Measurements from ENCODE around the gene HEBP1. TPM values are rescaled to one million over a fixed set of nuclear protein-coding genes. Genes with fewer than 3 reads are reported as not detected.

Gene HEBP1
- total RNA-seq, 1 donor from 2014 or later = 14.7 TPM

DNA sequence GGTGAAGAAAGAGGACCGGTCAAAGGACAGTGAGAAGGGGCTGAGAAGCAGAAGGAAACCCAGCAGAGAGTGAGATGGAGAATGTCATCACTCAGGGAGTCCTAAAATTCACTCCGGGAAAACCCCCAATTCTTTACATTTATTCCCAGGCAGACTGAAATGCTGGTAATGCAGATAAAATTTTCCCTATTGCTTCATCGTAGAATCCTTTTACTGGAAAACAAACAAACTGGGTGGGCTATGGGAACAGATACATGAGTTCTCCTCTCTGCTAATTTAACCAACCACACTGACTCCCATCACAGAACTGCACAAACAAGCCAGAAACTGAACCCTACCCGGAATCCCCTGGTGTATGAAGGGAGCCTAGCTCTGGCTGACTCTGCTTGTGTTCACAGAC is 20.9 kb downstream of the HEBP1 start:
- Histone ChIP-seq H3K4me3 (ENCODE audit: low read depth, low read length) (no peak overlapping the region), H3K27me3 (ENCODE audit: control insufficient read depth, insufficient read depth, low read length) (no peaks in the 10 kb centered on the region), H3K36me3 (ENCODE audit: control insufficient read depth, insufficient read depth, low read length) (no peaks in the 10 kb centered on the region)
- TF ChIP-seq, protein P1, sequence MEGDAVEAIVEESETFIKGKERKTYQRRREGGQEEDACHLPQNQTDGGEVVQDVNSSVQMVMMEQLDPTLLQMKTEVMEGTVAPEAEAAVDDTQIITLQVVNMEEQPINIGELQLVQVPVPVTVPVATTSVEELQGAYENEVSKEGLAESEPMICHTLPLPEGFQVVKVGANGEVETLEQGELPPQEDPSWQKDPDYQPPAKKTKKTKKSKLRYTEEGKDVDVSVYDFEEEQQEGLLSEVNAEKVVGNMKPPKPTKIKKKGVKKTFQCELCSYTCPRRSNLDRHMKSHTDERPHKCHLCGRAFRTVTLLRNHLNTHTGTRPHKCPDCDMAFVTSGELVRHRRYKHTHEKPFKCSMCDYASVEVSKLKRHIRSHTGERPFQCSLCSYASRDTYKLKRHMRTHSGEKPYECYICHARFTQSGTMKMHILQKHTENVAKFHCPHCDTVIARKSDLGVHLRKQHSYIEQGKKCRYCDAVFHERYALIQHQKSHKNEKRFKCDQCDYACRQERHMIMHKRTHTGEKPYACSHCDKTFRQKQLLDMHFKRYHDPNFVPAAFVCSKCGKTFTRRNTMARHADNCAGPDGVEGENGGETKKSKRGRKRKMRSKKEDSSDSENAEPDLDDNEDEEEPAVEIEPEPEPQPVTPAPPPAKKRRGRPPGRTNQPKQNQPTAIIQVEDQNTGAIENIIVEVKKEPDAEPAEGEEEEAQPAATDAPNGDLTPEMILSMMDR (IDR thresholded peaks at IDR 0.05; ENCODE audit: insufficient read depth, low read length, poor library complexity, severe bottlenecking) = no peak
- DNase-seq (ENCODE audit: low read depth) = no peak

DNA sequence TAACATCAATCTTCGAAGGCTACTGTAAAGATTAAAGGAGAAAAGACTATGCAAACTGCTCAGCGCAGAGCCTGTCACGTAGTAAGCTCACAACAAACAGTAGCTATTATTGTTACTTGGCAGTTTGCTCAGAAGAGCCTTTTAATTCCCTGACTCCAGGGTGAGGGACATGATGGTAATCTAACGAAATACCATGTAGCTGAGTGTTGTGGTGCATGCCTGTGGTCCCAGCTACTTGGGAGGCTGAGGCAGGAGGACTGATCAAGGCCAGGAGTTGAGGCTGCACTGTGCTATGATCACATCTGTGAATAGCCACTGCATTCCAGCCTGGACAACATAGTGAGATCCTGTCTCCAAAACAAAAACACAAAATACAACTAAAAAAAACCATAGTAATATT is 22.8 kb downstream of the HEBP1 start:
- Histone ChIP-seq H3K36me3 (ENCODE audit: control insufficient read depth, insufficient read depth, low read length) (no peaks in the 10 kb centered on the region), H3K4me3 (ENCODE audit: low read depth, low read length) (no peak overlapping the region), H3K27me3 (ENCODE audit: control insufficient read depth, insufficient read depth, low read length) (no peaks in the 10 kb centered on the region)
- DNase-seq (ENCODE audit: low read depth) = no peak
- TF ChIP-seq, protein P1 (IDR thresholded peaks at IDR 0.05; ENCODE audit: insufficient read depth, low read length, poor library complexity, severe bottlenecking) = no peak

DNA sequence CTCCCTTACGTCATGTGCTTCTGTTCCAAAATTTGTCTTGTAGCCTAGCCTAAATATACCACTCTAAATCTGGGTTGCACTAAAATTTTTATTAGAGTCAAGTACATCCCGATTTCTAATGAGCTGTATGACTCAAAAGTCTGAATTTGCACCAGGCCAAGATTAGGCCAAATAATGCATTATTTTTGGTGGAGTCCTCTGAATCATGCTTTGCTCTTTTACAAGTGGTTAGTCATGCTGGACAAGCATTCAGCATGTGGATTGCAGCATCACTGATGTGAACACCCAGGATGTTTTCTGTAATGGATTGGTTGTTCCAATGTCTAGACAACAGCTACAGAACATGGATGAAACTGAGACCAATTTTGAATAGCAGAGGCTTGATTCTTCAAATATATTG is 23.7 kb downstream of the HEBP1 start:
- DNase-seq (ENCODE audit: low read depth) = peak; percentile 86

DNA sequence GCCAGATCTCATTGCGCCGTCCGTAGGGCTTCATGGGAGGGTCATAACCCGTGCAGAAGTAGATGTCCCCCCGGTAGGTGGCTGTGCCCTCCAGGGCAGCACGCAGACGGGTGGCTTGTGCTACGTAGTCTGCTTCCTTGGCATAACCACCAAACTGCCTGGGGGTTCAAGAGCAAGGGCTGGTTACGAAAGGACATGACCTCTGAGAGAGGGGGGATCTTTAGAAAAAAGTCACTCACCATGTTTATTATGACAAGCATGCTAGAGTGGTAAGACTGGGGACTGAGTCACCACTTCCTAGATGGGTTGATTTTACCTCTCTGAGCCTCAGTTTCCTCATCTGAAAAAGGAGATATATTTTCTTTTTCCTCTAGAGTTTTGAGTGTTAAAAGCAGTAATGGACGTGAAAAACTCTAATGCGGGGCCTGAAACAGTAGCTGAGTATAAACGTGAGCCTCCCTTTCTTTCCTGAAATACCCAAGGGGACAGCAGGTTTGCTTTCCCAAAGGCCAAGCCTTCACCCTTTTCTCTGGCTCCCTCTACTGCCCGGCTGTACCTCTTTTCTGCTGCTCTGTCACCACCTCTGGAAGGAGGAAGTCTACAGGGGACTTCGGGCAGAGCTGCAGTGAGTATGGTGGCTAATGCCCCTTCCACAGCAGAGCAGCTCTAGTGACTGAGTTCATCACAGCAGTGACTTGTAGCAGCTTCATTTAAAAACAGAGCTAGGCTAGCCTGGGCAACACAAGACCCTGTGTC is 24.6 kb downstream of the HEBP1 start:
- H3K4me3 ChIP-seq (ENCODE audit: low read depth, low read length) = no peak overlapping the region
- no peaks in the 10 kb centered on the region for H3K36me3 ChIP-seq (ENCODE audit: control insufficient read depth, insufficient read depth, low read length)
- DNase-seq (ENCODE audit: low read depth) = no peak
- H3K27me3 ChIP-seq (ENCODE audit: control insufficient read depth, insufficient read depth, low read length) = no peaks in the 10 kb centered on the region
- TF ChIP-seq, protein P1 (IDR thresholded peaks at IDR 0.05; ENCODE audit: insufficient read depth, low read length, poor library complexity, severe bottlenecking) = peak; percentile 65

More for the DNA sequence above, 23.7 kb downstream of the HEBP1 start:
- H3K27me3 ChIP-seq (ENCODE audit: control insufficient read depth, insufficient read depth, low read length) = no peaks in the 10 kb centered on the region
- no peaks in the 10 kb centered on the region for H3K36me3 ChIP-seq (ENCODE audit: control insufficient read depth, insufficient read depth, low read length)
- TF ChIP-seq, protein P1 (IDR thresholded peaks at IDR 0.05; ENCODE audit: insufficient read depth, low read length, poor library complexity, severe bottlenecking) = no peak
- H3K4me3 ChIP-seq (ENCODE audit: low read depth, low read length) = no peak overlapping the region

DNA sequence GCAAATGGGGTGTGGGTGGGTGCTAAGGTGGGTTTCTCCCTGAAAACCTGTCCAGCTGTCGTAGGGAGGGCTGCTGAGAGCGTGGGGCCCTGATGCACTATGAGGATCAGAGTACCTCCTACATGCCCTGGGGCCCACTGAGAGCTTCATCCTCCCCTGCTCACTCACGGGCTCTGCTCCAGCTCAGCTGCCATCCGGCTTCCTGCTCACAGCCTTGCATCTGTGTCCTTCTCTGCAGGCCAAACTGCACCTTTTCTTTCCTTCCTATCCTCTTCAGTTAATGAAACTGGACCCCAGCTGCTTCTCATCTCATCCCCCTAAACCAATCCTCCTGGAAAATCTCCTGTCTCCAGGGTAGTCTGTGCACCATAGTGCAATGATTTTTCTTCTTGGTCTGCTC is 25.9 kb downstream of the HEBP1 start:
- no peak overlapping the region for H3K4me3 ChIP-seq (ENCODE audit: low read depth, low read length)
- H3K36me3 ChIP-seq (ENCODE audit: control insufficient read depth, insufficient read depth, low read length) = no peaks in the 10 kb centered on the region
- H3K27me3 ChIP-seq (ENCODE audit: control insufficient read depth, insufficient read depth, low read length) = no peaks in the 10 kb centered on the region
- DNase-seq (ENCODE audit: low read depth) = no peak
- TF ChIP-seq, protein P1 (IDR thresholded peaks at IDR 0.05; ENCODE audit: insufficient read depth, low read length, poor library complexity, severe bottlenecking) = no peak

DNA sequence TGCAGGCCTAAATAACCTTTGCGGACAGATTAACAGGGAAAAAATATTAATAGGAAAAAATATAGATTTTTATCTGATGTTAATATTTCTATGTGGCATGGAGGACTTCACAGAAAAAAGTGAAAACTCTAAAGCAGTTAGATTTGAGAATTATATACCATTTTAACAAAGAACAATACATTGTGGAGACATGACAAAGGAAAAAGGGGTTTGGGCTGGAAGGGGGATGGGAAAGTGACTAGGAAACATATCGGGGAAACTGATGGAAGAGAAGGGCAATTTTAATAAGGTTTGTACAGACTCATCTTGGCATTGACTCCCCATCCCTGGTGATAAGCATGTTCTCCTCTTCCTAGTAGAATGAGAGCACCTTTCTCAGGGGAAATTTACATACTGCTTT is 27.0 kb downstream of the HEBP1 start:
- Histone ChIP-seq H3K27me3 (ENCODE audit: control insufficient read depth, insufficient read depth, low read length) (no peaks in the 10 kb centered on the region), H3K36me3 (ENCODE audit: control insufficient read depth, insufficient read depth, low read length) (no peaks in the 10 kb centered on the region), H3K4me3 (ENCODE audit: low read depth, low read length) (no peak overlapping the region)
- DNase-seq (ENCODE audit: low read depth) = no peak
- TF ChIP-seq, protein P1 (IDR thresholded peaks at IDR 0.05; ENCODE audit: insufficient read depth, low read length, poor library complexity, severe bottlenecking) = no peak

Data from kidney epithelial cell (primary cell).